ENCODE measurements around the gene PFKL.

PFKL gene

DNA sequence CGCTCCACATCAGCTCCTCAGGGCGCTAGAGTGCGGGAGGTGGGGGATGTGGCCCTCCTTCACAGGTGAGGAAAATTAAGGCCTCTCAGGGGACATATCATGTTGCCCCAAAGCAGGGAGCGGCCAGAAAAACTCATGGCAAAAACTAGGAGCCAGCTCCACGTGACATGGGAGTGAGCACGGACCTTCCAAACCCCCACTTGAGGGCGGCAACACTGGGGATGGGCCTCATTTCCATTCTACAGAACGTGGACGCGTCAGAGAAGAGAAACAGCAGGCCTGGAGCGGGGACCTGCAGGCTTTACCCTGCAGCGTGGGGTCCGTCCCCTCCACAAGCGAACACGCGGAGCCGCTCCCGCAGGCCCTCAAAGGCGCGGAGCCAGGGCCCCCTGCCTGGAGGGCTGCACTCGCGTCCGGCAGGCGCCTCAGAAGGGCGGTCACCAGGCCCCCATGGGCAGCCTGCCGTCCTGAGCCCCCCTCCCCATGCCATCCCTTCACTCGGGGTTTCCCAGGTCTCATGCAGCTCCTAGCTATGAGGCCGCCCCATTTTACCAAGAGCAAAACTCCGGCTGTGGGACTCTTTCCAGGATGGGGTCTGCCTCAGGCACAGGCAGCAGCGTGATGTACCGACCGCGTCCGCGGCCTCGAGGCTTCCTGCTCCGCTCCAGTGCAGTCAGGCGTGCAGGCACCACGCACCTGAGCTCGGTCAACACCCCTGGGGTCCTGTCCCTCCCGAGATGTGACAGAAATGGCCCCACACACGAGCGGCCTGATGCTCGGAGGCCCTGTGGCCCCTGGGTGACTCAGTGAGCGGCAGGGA is 33.9 kb downstream of the PFKL start:
- H3K27ac ChIP-seq (ENCODE audit: poor library complexity, severe bottlenecking) = no peak overlapping the region
- TF ChIP-seq CTCF (IDR thresholded peaks at IDR 0.05; ENCODE audit: poor library complexity, severe bottlenecking) = no peak
- no peaks in the 10 kb centered on the region for H3K4me1 ChIP-seq (ENCODE audit: insufficient read depth, poor library complexity, severe bottlenecking)
- H3K36me3 ChIP-seq (ENCODE audit: low read depth) = no peaks in the 10 kb centered on the region
- DNase-seq (ENCODE audit: low spot score) (no peak), ATAC-seq (ENCODE audit: low read depth) (no peak)
- H3K4me3 ChIP-seq (ENCODE audit: severe bottlenecking) = no peak overlapping the region
- H3K27me3 ChIP-seq (ENCODE audit: insufficient read depth, poor library complexity, severe bottlenecking) = no peaks in the 10 kb centered on the region
- no peaks in the 10 kb centered on the region for H3K9me3 ChIP-seq (ENCODE audit: severe bottlenecking)

DNA sequence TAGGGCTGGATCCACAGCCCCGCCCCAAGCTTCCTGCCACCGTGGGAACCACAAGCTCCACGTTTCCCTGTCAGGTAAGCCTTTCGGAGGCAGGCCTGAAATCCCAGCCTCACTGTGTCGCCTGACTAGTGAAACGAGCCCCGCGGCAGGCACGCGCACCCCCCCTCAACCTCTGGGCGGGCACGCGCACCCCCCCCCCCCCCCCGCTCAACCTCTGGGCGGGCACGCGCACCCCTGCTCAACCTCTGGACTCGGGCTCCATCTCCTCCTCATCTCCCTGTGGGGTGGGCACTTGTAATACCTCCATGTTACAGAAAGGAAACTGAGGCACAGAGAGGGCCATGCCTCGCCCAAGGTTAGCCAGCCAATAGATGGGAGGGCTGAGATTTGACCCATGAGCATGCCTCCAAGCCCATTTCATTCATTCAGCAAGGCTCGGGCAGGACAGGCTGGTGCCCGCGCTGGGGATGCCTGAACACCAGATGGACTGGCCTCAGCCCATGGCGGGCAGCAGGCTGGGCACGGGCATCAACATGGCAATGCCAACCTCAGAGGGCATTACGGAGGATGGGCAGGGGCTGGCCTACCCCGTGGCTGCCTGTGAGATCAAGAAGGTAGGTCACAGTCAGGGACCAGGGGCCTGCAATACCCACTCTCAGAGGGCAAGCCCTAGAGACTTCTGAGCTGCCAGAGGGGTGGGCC is 34.6 kb downstream of the PFKL start:
- ATAC-seq (ENCODE audit: low read depth) = no peak
- no peaks in the 10 kb centered on the region for H3K27me3 ChIP-seq (ENCODE audit: insufficient read depth, poor library complexity, severe bottlenecking)
- H3K4me3 ChIP-seq (ENCODE audit: severe bottlenecking) = no peak overlapping the region
- H3K27ac ChIP-seq (ENCODE audit: poor library complexity, severe bottlenecking) = no peak overlapping the region
- TF ChIP-seq CTCF (IDR thresholded peaks at IDR 0.05; ENCODE audit: poor library complexity, severe bottlenecking) = no peak
- no peak for DNase-seq (ENCODE audit: low spot score)
- no peaks in the 10 kb centered on the region for H3K4me1 ChIP-seq (ENCODE audit: insufficient read depth, poor library complexity, severe bottlenecking)
- H3K36me3 ChIP-seq (ENCODE audit: low read depth) = no peaks in the 10 kb centered on the region
- H3K9me3 ChIP-seq (ENCODE audit: severe bottlenecking) = no peaks in the 10 kb centered on the region

DNA sequence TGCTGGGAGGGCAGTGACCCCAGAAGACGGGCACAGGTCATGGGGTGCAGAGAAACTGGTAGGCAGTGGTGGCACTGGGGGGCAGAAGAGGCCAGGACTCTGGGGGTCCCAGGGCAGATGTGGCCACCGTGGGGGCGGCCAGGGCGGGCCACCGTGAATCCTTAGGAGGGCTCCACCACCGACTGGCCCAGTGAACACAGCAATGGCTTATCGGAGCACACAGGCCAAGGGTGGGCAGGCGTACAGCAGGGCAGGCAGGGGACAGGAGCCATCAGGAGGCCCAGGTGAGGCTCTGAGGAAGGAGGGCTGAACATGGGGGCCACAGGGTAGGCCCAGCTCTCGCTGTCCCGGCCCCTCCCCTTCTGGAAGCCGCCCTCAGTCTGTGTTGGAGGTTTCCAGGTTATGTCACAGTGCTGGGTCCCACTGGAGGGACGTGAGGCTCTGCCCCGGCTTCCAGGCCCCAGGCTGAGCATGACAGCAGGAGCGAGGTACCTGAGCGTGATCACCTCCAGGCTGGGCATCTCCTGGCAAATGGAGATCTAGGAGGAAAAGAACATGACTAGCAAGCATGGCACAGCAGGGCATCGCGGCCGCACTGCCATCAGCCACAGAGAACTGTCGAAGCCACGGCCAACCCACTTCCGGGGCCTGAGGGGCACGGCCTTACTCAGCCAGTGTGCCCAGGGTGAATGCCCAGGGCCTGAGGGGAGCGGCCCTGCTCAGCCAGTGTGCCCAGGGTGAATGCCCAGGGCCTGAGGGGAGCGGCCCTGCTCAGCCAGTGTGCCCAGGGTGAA is 35.6 kb downstream of the PFKL start:
- H3K4me1 ChIP-seq (ENCODE audit: insufficient read depth, poor library complexity, severe bottlenecking) = no peaks in the 10 kb centered on the region
- no peaks in the 10 kb centered on the region for H3K36me3 ChIP-seq (ENCODE audit: low read depth)
- no peak overlapping the region for H3K27ac ChIP-seq (ENCODE audit: poor library complexity, severe bottlenecking)
- ATAC-seq (ENCODE audit: low read depth) (no peak), DNase-seq (ENCODE audit: low spot score) (no peak)
- TF ChIP-seq CTCF (IDR thresholded peaks at IDR 0.05; ENCODE audit: poor library complexity, severe bottlenecking) = no peak
- H3K4me3 ChIP-seq (ENCODE audit: severe bottlenecking) = no peak overlapping the region
- H3K9me3 ChIP-seq (ENCODE audit: severe bottlenecking) = no peaks in the 10 kb centered on the region
- H3K27me3 ChIP-seq (ENCODE audit: insufficient read depth, poor library complexity, severe bottlenecking) = no peaks in the 10 kb centered on the region

DNA sequence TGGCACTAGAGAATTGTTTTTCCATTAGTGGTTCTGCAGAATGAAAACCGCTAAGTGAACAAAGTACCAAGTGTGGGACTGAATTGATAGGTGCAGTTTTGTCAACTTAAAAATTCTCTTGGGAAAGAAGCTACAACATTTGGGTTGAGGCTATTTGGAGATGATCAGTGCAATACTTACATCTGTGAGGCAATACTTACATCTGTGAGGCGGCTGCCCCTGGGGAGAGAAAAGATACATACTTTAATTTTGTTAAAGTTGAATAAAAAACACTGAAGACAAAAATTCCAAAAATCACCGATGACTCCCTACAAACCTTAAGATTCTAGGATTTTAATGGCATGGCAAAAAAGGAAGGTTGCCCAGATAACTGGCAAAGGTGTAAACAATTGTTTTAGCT is 37.6 kb downstream of the PFKL start:
- no peaks in the 10 kb centered on the region for H3K36me3 ChIP-seq (ENCODE audit: low read depth)
- ATAC-seq (ENCODE audit: low read depth) (no peak), DNase-seq (ENCODE audit: low spot score) (no peak)
- H3K27ac ChIP-seq (ENCODE audit: poor library complexity, severe bottlenecking) = no peak overlapping the region
- H3K27me3 ChIP-seq (ENCODE audit: insufficient read depth, poor library complexity, severe bottlenecking) = no peaks in the 10 kb centered on the region
- no peaks in the 10 kb centered on the region for H3K9me3 ChIP-seq (ENCODE audit: severe bottlenecking)
- TF ChIP-seq CTCF (IDR thresholded peaks at IDR 0.05; ENCODE audit: poor library complexity, severe bottlenecking) = no peak
- no peak overlapping the region for H3K4me3 ChIP-seq (ENCODE audit: severe bottlenecking)
- no peaks in the 10 kb centered on the region for H3K4me1 ChIP-seq (ENCODE audit: insufficient read depth, poor library complexity, severe bottlenecking)
